Measurements from ENCODE around the gene NTN1.

DNA sequence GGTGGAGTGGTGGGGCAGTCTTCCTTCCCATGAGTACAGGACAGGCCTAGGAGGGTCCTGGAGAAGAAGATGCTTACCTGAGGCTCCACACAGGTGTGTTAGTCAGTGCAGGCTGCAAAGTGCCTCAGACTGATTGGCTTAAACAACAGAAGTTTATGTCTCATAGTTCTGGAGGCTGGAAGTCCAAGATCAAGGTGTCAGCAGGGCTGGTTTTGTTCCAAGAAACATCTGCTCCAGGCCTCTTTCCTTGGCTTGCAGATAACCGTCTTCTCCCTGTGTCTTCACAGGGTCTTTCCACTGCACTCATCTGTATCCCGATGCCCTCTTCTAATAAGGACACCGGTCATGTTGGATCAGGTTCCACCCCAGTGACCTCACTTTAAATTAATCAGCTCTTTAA, 153.0 kb downstream of the NTN1 start:
- TF ChIP-seq, protein P1, sequence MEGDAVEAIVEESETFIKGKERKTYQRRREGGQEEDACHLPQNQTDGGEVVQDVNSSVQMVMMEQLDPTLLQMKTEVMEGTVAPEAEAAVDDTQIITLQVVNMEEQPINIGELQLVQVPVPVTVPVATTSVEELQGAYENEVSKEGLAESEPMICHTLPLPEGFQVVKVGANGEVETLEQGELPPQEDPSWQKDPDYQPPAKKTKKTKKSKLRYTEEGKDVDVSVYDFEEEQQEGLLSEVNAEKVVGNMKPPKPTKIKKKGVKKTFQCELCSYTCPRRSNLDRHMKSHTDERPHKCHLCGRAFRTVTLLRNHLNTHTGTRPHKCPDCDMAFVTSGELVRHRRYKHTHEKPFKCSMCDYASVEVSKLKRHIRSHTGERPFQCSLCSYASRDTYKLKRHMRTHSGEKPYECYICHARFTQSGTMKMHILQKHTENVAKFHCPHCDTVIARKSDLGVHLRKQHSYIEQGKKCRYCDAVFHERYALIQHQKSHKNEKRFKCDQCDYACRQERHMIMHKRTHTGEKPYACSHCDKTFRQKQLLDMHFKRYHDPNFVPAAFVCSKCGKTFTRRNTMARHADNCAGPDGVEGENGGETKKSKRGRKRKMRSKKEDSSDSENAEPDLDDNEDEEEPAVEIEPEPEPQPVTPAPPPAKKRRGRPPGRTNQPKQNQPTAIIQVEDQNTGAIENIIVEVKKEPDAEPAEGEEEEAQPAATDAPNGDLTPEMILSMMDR (IDR thresholded peaks at IDR 0.05; ENCODE audit: poor library complexity, severe bottlenecking) = no peak
- no peak for TF ChIP-seq POLR2AphosphoS5 (IDR thresholded peaks at IDR 0.05)

All from neural cell (in vitro differentiated cells).